ENCODE measurements around the gene IMP4.

- TF ChIP-seq CREB1 (IDR thresholded peaks at IDR 0.05; ENCODE audit: low read depth) (no peak), NFIC (IDR thresholded peaks at IDR 0.05) (no peak), TCF12 (IDR thresholded peaks at IDR 0.05; ENCODE audit: low read depth) (no peak), EP300 (IDR thresholded peaks at IDR 0.05; ENCODE audit: borderline replicate concordance) (no peak), REST (IDR thresholded peaks at IDR 0.05; ENCODE audit: low read depth) (no peak), MAX (IDR thresholded peaks at IDR 0.05) (no peak), TEAD4 (IDR thresholded peaks at IDR 0.05) (no peak), USF1 (IDR thresholded peaks at IDR 0.05) (no peak), CEBPB (IDR thresholded peaks at IDR 0.05) (no peak), TAF1 (IDR thresholded peaks at IDR 0.05; ENCODE audit: low read depth) (no peak), RAD21 (IDR thresholded peaks at IDR 0.05; ENCODE audit: low read depth) (no peak), YY1 (IDR thresholded peaks at IDR 0.05; ENCODE audit: low read depth) (no peak)
Measured at GRCh38 chr2:130302164-130302886, 40.4 kb upstream of the IMP4 start.

All from Ishikawa (cell line).